ES-I3 (cell line): ENCODE measurements around the gene RMND1.

Experiments
- H3K36me3 ChIP-seq: 2 replicates; pipeline ENCODE4 v1.6.1; 2013; ENCODE audit warnings: mild to moderate bottlenecking, low read length, control low read depth, moderate library complexity; ENCODE audit not compliant: insufficient read depth
- H3K4me1 ChIP-seq: 2 replicates; pipeline ENCODE4 v1.6.1; 2013; ENCODE audit warnings: mild to moderate bottlenecking, control low read depth, low read length; ENCODE audit not compliant: insufficient read depth
- H3K9ac ChIP-seq: 2 replicates; pipeline ENCODE4 v1.6.1; 2013; ENCODE audit warnings: low read depth, mild to moderate bottlenecking, low read length, moderate library complexity
- H3K9me3 ChIP-seq: 2 replicates; pipeline ENCODE4 v1.6.1; 2013; ENCODE audit warnings: mild to moderate bottlenecking, low read length, moderate library complexity; ENCODE audit not compliant: control insufficient read depth, insufficient read depth

RMND1 gene

GRCh38 chr6:151442371-151442770, 9.6 kb downstream of the RMND1 start:
- Histone ChIP-seq H3K36me3 (peaks cover 5% of the 10 kb centered on the region; the same call in 1 of the 2 replicates), H3K9me3 (no peaks in the 10 kb centered on the region), H3K4me1 (no peaks in the 10 kb centered on the region), H3K9ac (no peak overlapping the region)

- no peaks in the 10 kb centered on the region for H3K9me3 ChIP-seq
- no peaks in the 10 kb centered on the region for H3K4me1 ChIP-seq
- peaks cover 5% of the 10 kb centered on the region; the same call in 1 of the 2 replicates for H3K36me3 ChIP-seq
- no peak overlapping the region for H3K9ac ChIP-seq
Measured at GRCh38 chr6:151441390-151442166, 10.3 kb downstream of the RMND1 start.

GRCh38 chr6:151440930-151441329, 11.0 kb downstream of the RMND1 start:
- peaks cover 5% of the 10 kb centered on the region; the same call in 1 of the 2 replicates for H3K36me3 ChIP-seq
- no peaks in the 10 kb centered on the region for H3K4me1 ChIP-seq
- no peak overlapping the region for H3K9ac ChIP-seq
- H3K9me3 ChIP-seq, result no peaks in the 10 kb centered on the region

- peaks cover 5% of the 10 kb centered on the region; the same call in 1 of the 2 replicates for H3K36me3 ChIP-seq
Measured at GRCh38 chr6:151440498-151440897, 11.4 kb downstream of the RMND1 start.

GRCh38 chr6:151437401-151437800, 14.5 kb downstream of the RMND1 start:
- Histone ChIP-seq H3K36me3 (peaks cover 2% of the 10 kb centered on the region; the same call in 1 of the 2 replicates), H3K9ac (no peak overlapping the region), H3K9me3 (no peaks in the 10 kb centered on the region), H3K4me1 (no peaks in the 10 kb centered on the region)

More at GRCh38 chr6:151440498-151440897, 11.4 kb downstream of the RMND1 start:
- Histone ChIP-seq H3K9me3 (no peaks in the 10 kb centered on the region), H3K9ac (no peak overlapping the region), H3K4me1 (no peaks in the 10 kb centered on the region)

GRCh38 chr6:151436802-151437201, 15.1 kb downstream of the RMND1 start:
- Histone ChIP-seq H3K36me3 (peaks cover 2% of the 10 kb centered on the region; the same call in 1 of the 2 replicates), H3K4me1 (no peaks in the 10 kb centered on the region), H3K9ac (no peak overlapping the region), H3K9me3 (no peaks in the 10 kb centered on the region)

- no peaks in the 10 kb centered on the region for H3K9me3 ChIP-seq
- H3K4me1 ChIP-seq, result no peaks in the 10 kb centered on the region
- H3K9ac ChIP-seq, result no peak overlapping the region
- H3K36me3 ChIP-seq, result peaks cover 2% of the 10 kb centered on the region; the same call in 1 of the 2 replicates
Measured at GRCh38 chr6:151436300-151436699, 15.6 kb downstream of the RMND1 start.

- Histone ChIP-seq H3K4me1 (no peaks in the 10 kb centered on the region), H3K36me3 (peaks cover 10% of the 10 kb centered on the region), H3K9ac (no peak overlapping the region), H3K9me3 (no peaks in the 10 kb centered on the region)
Measured at GRCh38 chr6:151434369-151434768, 17.6 kb downstream of the RMND1 start.

- H3K9ac ChIP-seq, result no peak overlapping the region
- H3K4me1 ChIP-seq, result no peaks in the 10 kb centered on the region
- H3K36me3 ChIP-seq, result peaks cover 14% of the 10 kb centered on the region
- no peaks in the 10 kb centered on the region for H3K9me3 ChIP-seq
Measured at GRCh38 chr6:151432651-151433050, 19.3 kb downstream of the RMND1 start.

GRCh38 chr6:151431337-151431736, 20.6 kb downstream of the RMND1 start:
- H3K36me3 ChIP-seq, result peaks cover 14% of the 10 kb centered on the region
- H3K4me1 ChIP-seq, result no peaks in the 10 kb centered on the region
- H3K9ac ChIP-seq, result no peak overlapping the region
- H3K9me3 ChIP-seq, result no peaks in the 10 kb centered on the region

GRCh38 chr6:151430886-151431285, 21.0 kb downstream of the RMND1 start:
- no peaks in the 10 kb centered on the region for H3K9me3 ChIP-seq
- H3K36me3 ChIP-seq, result peaks cover 14% of the 10 kb centered on the region
- H3K4me1 ChIP-seq, result no peaks in the 10 kb centered on the region
- H3K9ac ChIP-seq, result no peak overlapping the region

GRCh38 chr6:151428093-151428735, 23.7 kb downstream of the RMND1 start:
- Histone ChIP-seq H3K36me3 (peaks cover 14% of the 10 kb centered on the region), H3K9ac (no peak overlapping the region), H3K4me1 (no peaks in the 10 kb centered on the region)

GRCh38 chr6:151425561-151425960, 26.4 kb downstream of the RMND1 start:
- Histone ChIP-seq H3K36me3 (peaks cover 19% of the 10 kb centered on the region), H3K9ac (no peak overlapping the region), H3K9me3 (no peaks in the 10 kb centered on the region), H3K4me1 (no peaks in the 10 kb centered on the region)

More at GRCh38 chr6:151428093-151428735, 23.7 kb downstream of the RMND1 start:
- no peaks in the 10 kb centered on the region for H3K9me3 ChIP-seq

- no peak overlapping the region for H3K9ac ChIP-seq
- H3K9me3 ChIP-seq, result no peaks in the 10 kb centered on the region
- no peaks in the 10 kb centered on the region for H3K4me1 ChIP-seq
- H3K36me3 ChIP-seq, result peaks cover 10% of the 10 kb centered on the region
Measured at GRCh38 chr6:151422981-151423380, 28.9 kb downstream of the RMND1 start.

GRCh38 chr6:151417477-151417876, 34.4 kb downstream of the RMND1 start:
- peaks cover 4% of the 10 kb centered on the region; the same call in 1 of the 2 replicates for H3K9me3 ChIP-seq
- H3K36me3 ChIP-seq, result peaks cover 20% of the 10 kb centered on the region

More at GRCh38 chr6:151417477-151417876, 34.4 kb downstream of the RMND1 start:
- no peaks in the 10 kb centered on the region for H3K4me1 ChIP-seq
- no peak overlapping the region for H3K9ac ChIP-seq
